ENCODE data around the gene PKHD1.

GRCh38 chr6:51934098-51934497, 153.3 kb downstream of the PKHD1 start:
- TF ChIP-seq CTCF (IDR thresholded peaks at IDR 0.05) (no peak), POLR2A (IDR thresholded peaks at IDR 0.05) (no peak)
